SK-N-SH treated with all-trans-retinoic acid at 6 μM for 48 hours (cell line): ENCODE results near the gene ADAM8.
"Not testable (repeated sequence)": the region's sequence is repeated elsewhere in the genome, so short reads cannot be mapped to it uniquely, and the experiment has no call there.

Source experiments
- ATAC-seq: fragments of 200-7000 bp; cut with Tn5 transposase; 3 replicates; pipeline ENCODE4 v1.9.1; 2020; ENCODE audit warnings: mild to moderate bottlenecking, moderate library complexity
- ARNTL ChIP-seq: fragments of 450-650 bp; formaldehyde crosslinking; IDR thresholded peaks from 2 replicates; pipeline ENCODE4 v1.5.0; 2020; ENCODE audit warnings: low read depth, mild to moderate bottlenecking, moderate library complexity, borderline replicate concordance
- BACH2 ChIP-seq: fragments of 250-450 bp; sonication (Bioruptor Pico); IDR thresholded peaks from 2 replicates; pipeline ENCODE4 v1.9.0; 2021; ENCODE audit warnings: mild to moderate bottlenecking, borderline replicate concordance
- CSDC2 ChIP-seq: fragments of 250-450 bp; sonication (Bioruptor Pico); IDR thresholded peaks from 2 replicates; pipeline ENCODE4 v1.5.0; 2020; ENCODE audit warnings: mild to moderate bottlenecking, moderate library complexity
- CSRNP3 ChIP-seq: fragments of 250-450 bp; sonication (Bioruptor Pico); IDR thresholded peaks from 2 replicates; pipeline ENCODE4 v1.5.1; 2021; ENCODE audit warnings: mild to moderate bottlenecking, moderate library complexity
- ESRRG ChIP-seq: fragments of 250-450 bp; sonication (Bioruptor Pico); IDR thresholded peaks from 2 replicates; pipeline ENCODE4 v1.6.1; 2021; ENCODE audit warnings: mild to moderate bottlenecking
- ISL1 ChIP-seq: fragments of 250-450 bp; sonication (Bioruptor Pico); IDR thresholded peaks from 2 replicates; pipeline ENCODE4 v2.1.2; 2022; ENCODE audit warnings: mild to moderate bottlenecking, moderate library complexity
- OSR1 ChIP-seq: fragments of 250-450 bp; sonication (Bioruptor Pico); IDR thresholded peaks from 2 replicates; pipeline ENCODE4 v1.8.0; 2022; ENCODE audit warnings: moderate library complexity, mild to moderate bottlenecking, inconsistent platforms
- PATZ1 ChIP-seq: fragments of 250-450 bp; sonication (Bioruptor Pico); IDR thresholded peaks from 2 replicates; pipeline ENCODE4 v1.8.0; 2020; ENCODE audit warnings: mild to moderate bottlenecking, moderate library complexity, borderline replicate concordance
- RARB ChIP-seq: fragments of 250-450 bp; sonication (Bioruptor Pico); IDR thresholded peaks from 2 replicates; pipeline ENCODE4 v1.8.0; 2021; ENCODE audit warnings: mild to moderate bottlenecking, moderate library complexity
- SNAI2 ChIP-seq: fragments of 250-450 bp; sonication (Bioruptor Pico); IDR thresholded peaks from 2 replicates; pipeline ENCODE4 v1.5.0; 2020; ENCODE audit warnings: mild to moderate bottlenecking, moderate library complexity
- TCF4 ChIP-seq: fragments of 250-450 bp; sonication (Bioruptor Pico); IDR thresholded peaks from 2 replicates; pipeline ENCODE4 v1.8.0; 2021; ENCODE audit warnings: mild to moderate bottlenecking, moderate library complexity, borderline replicate concordance
- ZC3H10 ChIP-seq: fragments of 250-450 bp; sonication (Bioruptor Pico); IDR thresholded peaks from 2 replicates; pipeline ENCODE4 v1.5.1; 2021; ENCODE audit warnings: mild to moderate bottlenecking, moderate library complexity
- ZFP30 ChIP-seq: fragments of 450-650 bp; formaldehyde crosslinking; IDR thresholded peaks from 2 replicates; pipeline ENCODE4 v1.5.0; 2022; ENCODE audit warnings: mild to moderate bottlenecking, moderate library complexity
- ZNF565 ChIP-seq: fragments of 450-650 bp; formaldehyde crosslinking; conservative IDR thresholded peaks from 2 replicates; pipeline ENCODE4 v1.5.0; 2020; ENCODE audit warnings: low read depth, mild to moderate bottlenecking, moderate library complexity
- ZNF70 ChIP-seq: fragments of 450-650 bp; formaldehyde crosslinking; IDR thresholded peaks from 2 replicates; pipeline ENCODE4 v1.5.0; 2020; ENCODE audit warnings: mild to moderate bottlenecking, moderate library complexity
- ZNF8 ChIP-seq: fragments of 450-650 bp; formaldehyde crosslinking; IDR thresholded peaks from 2 replicates; pipeline ENCODE4 v1.5.0; 2020; ENCODE audit warnings: mild to moderate bottlenecking, moderate library complexity
- TF ChIP-seq, protein P1 (sequence below): fragments of 250-450 bp; sonication (Bioruptor Pico); IDR thresholded peaks from 2 replicates; pipeline ENCODE4 v1.8.0; 2021; ENCODE audit warnings: low read depth, mild to moderate bottlenecking, moderate library complexity, borderline replicate concordance
- TF ChIP-seq, protein P2 (sequence below): fragments of 250-450 bp; sonication (Bioruptor Pico); IDR thresholded peaks from 2 replicates; pipeline ENCODE4 v1.5.1; 2020; ENCODE audit warnings: low read depth, mild to moderate bottlenecking, moderate library complexity

Gene ADAM8

DNA sequence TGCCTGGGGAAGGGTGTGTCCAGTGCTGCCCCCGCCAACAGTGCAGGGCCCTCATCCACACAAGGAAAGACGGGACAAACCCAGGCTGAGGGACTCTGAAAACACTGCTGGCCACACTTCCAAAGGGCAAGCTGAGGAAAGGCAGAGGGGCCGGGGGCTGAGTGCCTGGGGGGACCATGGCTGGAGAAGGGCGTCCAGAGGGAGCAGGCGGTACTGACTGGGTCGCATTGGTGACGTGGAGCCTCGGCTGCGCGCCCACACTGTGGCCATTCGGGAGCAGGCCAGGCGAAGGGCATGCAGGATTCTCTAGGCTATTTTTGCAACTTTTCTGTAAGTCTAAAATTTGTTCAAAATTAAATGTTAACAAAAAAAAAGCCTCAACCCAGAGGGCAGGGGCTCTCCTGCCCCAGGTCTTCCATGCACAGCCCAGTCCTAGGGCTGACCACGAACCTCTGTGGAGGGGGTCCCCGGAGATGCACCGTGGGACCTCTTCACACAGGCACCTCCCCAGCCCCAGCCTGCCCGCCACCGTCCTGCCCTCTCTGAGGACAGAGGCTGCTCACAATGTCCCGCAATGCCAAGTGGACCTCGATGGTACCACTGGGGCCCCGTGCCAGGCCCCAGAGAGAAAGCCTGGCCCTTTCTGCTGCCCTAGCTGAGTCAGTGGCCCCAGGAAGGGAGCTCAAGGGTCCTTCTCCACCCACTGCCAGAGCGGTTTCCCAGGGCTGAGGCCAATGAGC is 10.4 kb downstream of the ADAM8 start:
- ATAC-seq: no peak
- TF ChIP-seq ISL1 (CRISPR knock-in tag): no peak
- no peak for TF ChIP-seq PATZ1 (CRISPR knock-in tag)
- TF ChIP-seq ZC3H10: no peak
- no peak for TF ChIP-seq BACH2 (CRISPR knock-in tag)
- TF ChIP-seq OSR1 (CRISPR knock-in tag): no peak
- TF ChIP-seq, protein P1, sequence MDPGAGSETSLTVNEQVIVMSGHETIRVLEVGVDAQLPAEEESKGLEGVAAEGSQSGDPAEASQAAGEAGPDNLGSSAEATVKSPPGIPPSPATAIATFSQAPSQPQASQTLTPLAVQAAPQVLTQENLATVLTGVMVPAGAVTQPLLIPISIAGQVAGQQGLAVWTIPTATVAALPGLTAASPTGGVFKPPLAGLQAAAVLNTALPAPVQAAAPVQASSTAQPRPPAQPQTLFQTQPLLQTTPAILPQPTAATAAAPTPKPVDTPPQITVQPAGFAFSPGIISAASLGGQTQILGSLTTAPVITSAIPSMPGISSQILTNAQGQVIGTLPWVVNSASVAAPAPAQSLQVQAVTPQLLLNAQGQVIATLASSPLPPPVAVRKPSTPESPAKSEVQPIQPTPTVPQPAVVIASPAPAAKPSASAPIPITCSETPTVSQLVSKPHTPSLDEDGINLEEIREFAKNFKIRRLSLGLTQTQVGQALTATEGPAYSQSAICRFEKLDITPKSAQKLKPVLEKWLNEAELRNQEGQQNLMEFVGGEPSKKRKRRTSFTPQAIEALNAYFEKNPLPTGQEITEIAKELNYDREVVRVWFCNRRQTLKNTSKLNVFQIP (CRISPR knock-in tag): no peak
- TF ChIP-seq SNAI2 (CRISPR knock-in tag): no peak
- TF ChIP-seq ARNTL (CRISPR knock-in tag): no peak
- no peak for TF ChIP-seq TCF4 (CRISPR knock-in tag)
- TF ChIP-seq ZNF8 (CRISPR knock-in tag): no peak
- no peak for TF ChIP-seq CSRNP3 (CRISPR knock-in tag)
- TF ChIP-seq ESRRG (CRISPR knock-in tag): no peak
- TF ChIP-seq, protein P2, sequence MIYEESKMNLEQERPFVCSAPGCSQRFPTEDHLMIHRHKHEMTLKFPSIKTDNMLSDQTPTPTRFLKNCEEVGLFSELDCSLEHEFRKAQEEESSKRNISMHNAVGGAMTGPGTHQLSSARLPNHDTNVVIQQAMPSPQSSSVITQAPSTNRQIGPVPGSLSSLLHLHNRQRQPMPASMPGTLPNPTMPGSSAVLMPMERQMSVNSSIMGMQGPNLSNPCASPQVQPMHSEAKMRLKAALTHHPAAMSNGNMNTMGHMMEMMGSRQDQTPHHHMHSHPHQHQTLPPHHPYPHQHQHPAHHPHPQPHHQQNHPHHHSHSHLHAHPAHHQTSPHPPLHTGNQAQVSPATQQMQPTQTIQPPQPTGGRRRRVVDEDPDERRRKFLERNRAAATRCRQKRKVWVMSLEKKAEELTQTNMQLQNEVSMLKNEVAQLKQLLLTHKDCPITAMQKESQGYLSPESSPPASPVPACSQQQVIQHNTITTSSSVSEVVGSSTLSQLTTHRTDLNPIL (CRISPR knock-in tag): no peak
- no peak for TF ChIP-seq CSDC2 (CRISPR knock-in tag)
- TF ChIP-seq ZFP30 (CRISPR knock-in tag): no peak

DNA sequence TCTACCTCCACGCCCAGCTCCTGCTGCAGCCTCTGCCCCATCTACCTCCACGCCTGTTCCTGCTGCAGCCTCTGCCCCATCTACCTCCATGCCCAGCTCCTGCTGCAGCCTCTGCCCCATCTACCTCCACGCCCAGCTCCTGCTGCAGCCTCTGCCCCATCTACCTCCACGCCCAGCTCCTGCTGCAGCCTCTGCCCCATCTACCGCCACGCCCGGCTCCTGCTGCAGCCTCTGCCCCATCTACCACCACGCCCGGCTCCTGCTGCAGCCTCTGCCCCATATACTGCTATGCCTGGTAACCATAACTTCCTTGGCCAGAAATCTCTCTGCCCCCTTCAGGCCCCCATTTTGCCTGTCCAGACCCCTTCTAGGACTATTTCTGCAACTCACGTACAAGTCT is 11.6 kb downstream of the ADAM8 start:
- not testable (repeated sequence) for ATAC-seq

DNA sequence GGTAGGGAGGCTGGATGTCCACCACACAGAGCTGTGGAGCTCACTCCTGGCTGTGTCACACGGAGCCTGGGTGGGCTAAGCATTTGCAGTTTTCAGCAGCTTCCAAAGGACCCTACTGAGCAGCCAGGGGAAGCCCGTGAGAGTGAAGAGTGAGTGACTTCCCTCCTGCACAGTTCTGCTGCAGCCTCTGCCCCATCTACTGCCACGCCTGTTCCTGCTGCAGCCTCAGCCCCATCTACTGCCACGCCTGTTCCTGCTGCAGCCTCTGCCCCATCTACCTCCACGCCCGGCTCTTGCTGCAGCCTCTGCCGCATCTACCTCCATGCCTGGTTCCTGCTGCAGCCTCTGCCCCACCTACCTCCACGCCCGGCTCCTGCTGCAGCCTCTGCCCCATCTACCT is 12.2 kb downstream of the ADAM8 start:
- no peak for TF ChIP-seq TCF4 (CRISPR knock-in tag)
- TF ChIP-seq ZNF70: no peak
- no peak for TF ChIP-seq RARB (CRISPR knock-in tag)
- ATAC-seq: no peak

- no peak for TF ChIP-seq ZNF70
- no peak for TF ChIP-seq TCF4 (CRISPR knock-in tag)
- no peak for TF ChIP-seq RARB (CRISPR knock-in tag)
- TF ChIP-seq, protein P1 (CRISPR knock-in tag): no peak
- no peak for ATAC-seq
Measured at GRCh38 chr10:133263674-133264073, 13.0 kb downstream of the ADAM8 start.

- ATAC-seq: no peak
- no peak for TF ChIP-seq ZNF565 (CRISPR knock-in tag)
- no peak for TF ChIP-seq ZFP30 (CRISPR knock-in tag)
- TF ChIP-seq, protein P2 (CRISPR knock-in tag): no peak
- TF ChIP-seq ARNTL (CRISPR knock-in tag): no peak
- no peak for TF ChIP-seq PATZ1 (CRISPR knock-in tag)
- no peak for TF ChIP-seq OSR1 (CRISPR knock-in tag)
- TF ChIP-seq BACH2 (CRISPR knock-in tag): no peak
- no peak for TF ChIP-seq RARB (CRISPR knock-in tag)
- TF ChIP-seq, protein P1 (CRISPR knock-in tag): no peak
Measured at GRCh38 chr10:133262696-133263095, 14.0 kb downstream of the ADAM8 start.
